Mucosa of rectum (tissue), 2 donors: Measurements from ENCODE around the gene SH3D19.

Experiments used
- H3K27ac ChIP-seq, 2 donors: one replicate each; pipeline ENCODE4 v1.7.0; 2013; ENCODE audit warnings: inconsistent platforms in 2 of 2, low read depth in 2 of 2, low read length in 2 of 2
- H3K27me3 ChIP-seq, 2 donors: one replicate each; pipeline ENCODE4 v1.7.0; 2013; ENCODE audit warnings: low read length in 2 of 2; ENCODE audit not compliant: control insufficient read depth in 2 of 2, insufficient read depth in 2 of 2
- H3K36me3 ChIP-seq, 2 donors: one replicate each; pipeline ENCODE4 v1.7.0; 2013; ENCODE audit warnings: low read length in 2 of 2; ENCODE audit not compliant: control insufficient read depth in 2 of 2, insufficient read depth in 2 of 2
- H3K4me1 ChIP-seq, 2 donors: one replicate each; pipeline ENCODE4 v1.7.0; 2013; ENCODE audit warnings: low read length in 2 of 2, mild to moderate bottlenecking in 1 of 2; ENCODE audit not compliant: control insufficient read depth in 2 of 2, insufficient read depth in 2 of 2
- H3K4me3 ChIP-seq, 2 donors: one replicate each; pipeline ENCODE4 v1.7.0; 2013; ENCODE audit warnings: low read length in 2 of 2
- H3K9ac ChIP-seq, 2 donors: one replicate each; pipeline ENCODE4 v1.7.0; 2013; ENCODE audit warnings: low read length in 2 of 2, low read depth in 1 of 2, mild to moderate bottlenecking in 1 of 2
- H3K9me3 ChIP-seq, 2 donors: one replicate each; pipeline ENCODE4 v1.7.0; 2013; ENCODE audit warnings: low read length in 2 of 2; ENCODE audit not compliant: control insufficient read depth in 2 of 2
- donor health status: healthy.
- donor health status: Normal muscosa, but diverticular disease.

SH3D19 gene

DNA sequence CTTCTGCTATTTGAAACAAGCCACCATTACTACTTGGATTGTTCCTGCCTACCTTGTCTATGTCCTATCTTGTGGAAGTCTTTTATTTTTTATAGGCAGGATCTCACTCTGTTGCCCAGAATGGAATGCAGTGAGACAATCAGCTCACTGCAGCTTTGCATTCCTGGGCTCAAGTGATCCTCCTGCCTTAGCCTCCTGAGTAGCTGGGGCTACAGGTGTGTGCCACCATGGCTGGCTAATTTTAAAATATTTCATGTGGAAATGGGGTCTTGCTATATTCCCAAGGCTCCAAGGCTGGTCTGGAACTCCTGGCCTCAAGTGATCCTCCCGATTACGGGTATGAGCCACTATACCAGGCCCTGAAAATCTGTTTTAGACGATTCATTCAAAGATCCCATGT is 218.3 kb downstream of the SH3D19 start:
- Histone ChIP-seq H3K4me1 (no peaks in the 10 kb centered on the region), H3K36me3 (peaks cover 45 to 50% of the 10 kb centered on the region in 2 donors), H3K9ac (no peak overlapping the region)

DNA sequence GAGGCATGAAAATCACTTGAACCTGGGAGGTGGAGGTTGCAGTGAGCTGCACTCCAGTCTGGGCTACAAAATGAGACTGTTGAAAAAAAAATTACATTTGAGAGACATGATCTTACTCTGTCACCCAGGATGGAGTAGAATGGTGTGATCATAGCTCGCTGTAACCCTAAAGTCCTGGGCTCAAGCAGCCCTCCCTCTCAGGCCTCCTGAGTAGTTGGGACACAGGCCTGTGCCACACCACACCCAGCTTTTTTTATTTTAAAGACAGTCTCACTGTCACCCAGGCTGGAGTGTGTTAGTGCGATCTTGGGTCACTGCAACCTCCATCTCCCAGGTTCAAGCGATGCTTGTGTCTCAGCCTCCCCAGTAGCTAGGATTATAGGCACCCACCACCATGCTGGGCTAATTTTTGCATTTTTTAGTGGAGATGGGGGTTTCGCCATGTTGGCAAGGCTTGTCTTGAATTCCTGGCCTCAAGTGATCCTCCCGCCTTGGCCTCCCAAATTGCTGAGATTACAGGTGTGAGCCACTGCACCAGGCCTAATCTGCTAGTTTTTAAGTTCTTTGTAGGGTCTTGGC is 219.9 kb downstream of the SH3D19 start:
- H3K9ac ChIP-seq, result no peak overlapping the region
- H3K36me3 ChIP-seq, result peaks cover 49 to 53% of the 10 kb centered on the region in 2 donors
- H3K9me3 ChIP-seq, result no peaks in the 10 kb centered on the region
- no peak overlapping the region for H3K27ac ChIP-seq
- H3K4me1 ChIP-seq, result peaks cover 4 to 8% of the 10 kb centered on the region in 2 donors
- H3K27me3 ChIP-seq, result no peaks in the 10 kb centered on the region
- H3K4me3 ChIP-seq, result no peak overlapping the region

More for the DNA sequence above, 218.3 kb downstream of the SH3D19 start:
- H3K27me3 ChIP-seq, result no peaks in the 10 kb centered on the region
- H3K4me3 ChIP-seq, result no peak overlapping the region
- no peak overlapping the region for H3K27ac ChIP-seq
- H3K9me3 ChIP-seq, result no peaks in the 10 kb centered on the region

DNA sequence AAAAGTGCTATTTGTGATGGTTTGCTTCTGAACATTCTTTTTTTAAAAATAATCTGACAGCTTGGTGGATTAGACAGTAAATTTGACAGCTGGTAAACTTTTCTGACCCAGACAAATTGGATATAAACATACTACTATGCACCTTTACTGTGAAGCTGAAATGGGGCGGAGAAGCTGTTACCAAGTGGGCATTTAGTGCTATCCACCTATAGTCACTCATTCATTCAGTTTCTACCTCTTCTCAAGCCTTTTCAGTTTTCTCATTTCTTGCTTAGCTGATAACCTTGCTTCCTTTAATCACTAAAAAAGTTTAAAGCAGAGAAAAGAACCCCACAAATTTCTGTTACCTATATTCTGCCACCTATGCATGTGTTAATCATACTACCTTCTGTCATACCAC is 220.8 kb downstream of the SH3D19 start:
- Histone ChIP-seq H3K27me3 (no peaks in the 10 kb centered on the region), H3K27ac (no peak overlapping the region), H3K4me1 (peaks cover 7 to 8% of the 10 kb centered on the region in 2 donors), H3K4me3 (no peak overlapping the region), H3K9me3 (no peaks in the 10 kb centered on the region), H3K36me3 (peaks cover 49 to 50% of the 10 kb centered on the region in 2 donors), H3K9ac (no peak overlapping the region)

DNA sequence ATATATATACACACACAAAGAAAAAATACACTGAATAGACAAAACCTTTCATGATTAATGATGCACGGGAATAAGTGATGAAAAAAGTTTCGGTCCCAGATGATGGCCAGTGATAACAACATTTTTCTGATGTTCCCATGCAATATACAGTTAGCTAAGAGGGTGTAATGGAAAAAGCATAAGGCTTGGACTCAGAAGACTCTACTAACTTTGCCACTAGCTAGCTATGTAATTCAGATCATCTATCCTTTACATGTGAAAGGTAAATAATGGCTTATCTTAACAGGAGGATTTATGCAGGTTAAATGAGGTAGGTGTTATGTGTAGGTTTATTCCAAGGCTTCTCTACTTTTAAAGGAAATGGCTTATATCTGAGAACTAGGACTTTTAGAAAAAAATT is 221.6 kb downstream of the SH3D19 start:
- Histone ChIP-seq H3K27me3 (no peaks in the 10 kb centered on the region), H3K27ac (no peak overlapping the region), H3K4me1 (peaks cover 7 to 11% of the 10 kb centered on the region in 2 donors), H3K9ac (no peak overlapping the region), H3K9me3 (no peaks in the 10 kb centered on the region), H3K4me3 (no peak overlapping the region), H3K36me3 (peaks cover 49 to 50% of the 10 kb centered on the region in 2 donors)

DNA sequence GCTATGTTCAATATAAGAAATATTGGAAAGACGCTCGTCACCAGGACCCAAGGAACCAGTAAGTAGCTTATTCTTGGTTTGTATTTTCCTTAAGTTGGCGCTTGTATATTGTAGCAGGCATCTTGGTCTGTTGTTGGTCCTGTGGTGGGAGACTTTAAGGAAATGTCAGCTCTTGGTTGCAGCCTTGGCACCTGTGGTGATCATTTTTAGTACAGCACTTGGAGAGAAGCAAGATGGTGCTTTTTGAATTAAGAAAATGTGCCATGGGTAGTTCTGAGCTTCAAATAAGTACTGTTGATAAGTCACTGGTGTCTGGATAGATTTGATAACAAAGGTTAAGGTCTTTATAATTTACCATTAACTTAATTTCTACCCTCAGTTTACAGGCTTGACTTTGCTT is 224.9 kb downstream of the SH3D19 start:
- peaks cover 34 to 40% of the 10 kb centered on the region in 2 donors for H3K36me3 ChIP-seq
- H3K4me1 ChIP-seq, result peaks cover 7 to 11% of the 10 kb centered on the region in 2 donors
- peak overlapping the region; percentile 90 to 99 for H3K9ac ChIP-seq
- H3K27me3 ChIP-seq, result no peaks in the 10 kb centered on the region
- no peaks in the 10 kb centered on the region for H3K9me3 ChIP-seq
- peak overlapping the region; percentile 86 to 100 for H3K4me3 ChIP-seq
- H3K27ac ChIP-seq, result peak overlapping the region in 1 of 2 donors; percentile 73

DNA sequence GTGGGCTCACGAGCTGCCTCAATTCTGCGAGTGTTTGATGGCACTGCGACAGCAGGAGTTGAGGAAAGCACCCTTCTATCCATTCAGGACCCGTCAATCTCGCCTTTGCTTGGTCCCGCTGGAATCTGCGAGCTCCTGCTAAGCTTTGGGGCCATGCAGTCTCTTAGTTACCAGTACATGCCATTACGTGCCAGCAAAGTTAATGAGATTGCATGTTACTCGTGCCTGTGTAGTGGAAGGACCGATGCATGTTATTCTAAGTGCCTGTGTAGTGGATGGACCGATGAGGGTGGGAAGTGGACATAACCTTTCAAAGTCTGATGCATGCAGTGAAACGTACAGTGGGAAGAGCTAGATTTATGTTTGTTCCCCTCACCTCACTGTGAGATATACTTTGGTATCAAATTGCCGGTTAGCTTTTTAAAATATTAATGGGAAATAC is 225.4 kb downstream of the SH3D19 start:
- Histone ChIP-seq H3K36me3 (peaks cover 31 to 37% of the 10 kb centered on the region in 2 donors), H3K27ac (peak overlapping the region; percentile 73 to 84), H3K9me3 (no peaks in the 10 kb centered on the region), H3K4me1 (peaks cover 7 to 11% of the 10 kb centered on the region in 2 donors), H3K9ac (peak overlapping the region; percentile 90 to 99), H3K4me3 (peak overlapping the region; percentile 86 to 100), H3K27me3 (no peaks in the 10 kb centered on the region)

DNA sequence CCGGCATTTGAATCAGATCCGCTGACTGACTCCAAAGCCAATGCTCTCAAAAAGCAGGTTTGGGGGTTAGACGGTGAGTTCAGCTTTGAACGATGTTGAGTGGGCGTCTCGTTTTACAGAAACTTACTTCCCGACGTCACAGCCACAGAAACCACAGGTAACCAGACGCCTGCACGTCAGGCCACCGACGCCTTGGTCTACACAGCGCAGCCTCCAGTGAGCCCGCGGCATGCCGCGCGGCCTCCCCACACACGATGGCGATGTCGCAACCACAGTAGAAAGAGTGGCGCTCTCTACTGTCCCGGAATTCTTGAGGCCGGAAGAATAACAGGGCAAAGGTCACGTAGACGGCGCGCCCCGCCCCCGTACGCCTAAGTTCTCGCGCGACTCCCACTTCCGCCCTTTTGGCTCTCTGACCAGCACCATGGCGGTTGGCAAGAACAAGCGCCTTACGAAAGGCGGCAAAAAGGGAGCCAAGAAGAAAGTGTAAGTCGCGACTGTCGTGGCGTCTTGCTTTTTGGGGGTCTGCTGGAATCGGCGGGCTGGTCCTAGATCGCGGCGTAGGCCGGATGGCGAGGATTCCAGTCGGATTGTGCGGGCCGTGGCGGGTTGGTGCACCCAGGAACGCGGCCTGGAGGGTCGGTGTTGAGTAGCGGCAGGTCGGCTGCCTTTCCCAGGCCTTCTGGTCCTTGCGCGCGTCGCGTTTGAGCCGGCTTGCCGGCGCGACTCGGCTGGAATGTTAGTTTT is 226.0 kb downstream of the SH3D19 start, which contains the start of gene RPS3A:
Gene RPS3A, plus strand, starts transcription at position 400 of the 747 bp plus-strand sequence. Its CDS starts 25 bp downstream, at position 425.
- Histone ChIP-seq H3K36me3 (peaks cover 25 to 31% of the 10 kb centered on the region in 2 donors), H3K4me3 (peak within 1 kb of the TSS; percentile 86 to 100), H3K27me3 (no peaks in the 10 kb centered on the region), H3K9ac (peak within 1 kb of the TSS; percentile 90 to 99), H3K4me1 (peaks cover 7 to 11% of the 10 kb centered on the region in 2 donors), H3K27ac (peak within 1 kb of the TSS; percentile 73 to 84), H3K9me3 (no peaks in the 10 kb centered on the region)

DNA sequence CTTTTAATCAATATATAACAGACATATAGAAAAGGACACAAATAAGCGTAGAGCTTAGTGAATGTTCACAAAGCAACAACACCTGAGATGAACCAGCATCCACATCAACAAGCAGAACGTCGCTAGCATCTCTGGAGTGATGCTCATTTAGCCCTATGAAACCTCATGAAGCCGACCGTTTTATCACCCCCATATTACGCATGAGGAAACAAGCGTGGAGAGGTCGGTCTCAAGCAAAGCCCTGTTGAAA is 226.5 kb downstream of the SH3D19 start:
- H3K9ac ChIP-seq, result peak overlapping the region; percentile 72 to 90
- H3K4me3 ChIP-seq, result peak overlapping the region; percentile 65 to 100
- H3K27ac ChIP-seq, result peak overlapping the region; percentile 64 to 70
- peaks cover 22 to 28% of the 10 kb centered on the region in 2 donors for H3K36me3 ChIP-seq
- H3K9me3 ChIP-seq, result no peaks in the 10 kb centered on the region
- peaks cover 7 to 11% of the 10 kb centered on the region in 2 donors for H3K4me1 ChIP-seq
- no peaks in the 10 kb centered on the region for H3K27me3 ChIP-seq

DNA sequence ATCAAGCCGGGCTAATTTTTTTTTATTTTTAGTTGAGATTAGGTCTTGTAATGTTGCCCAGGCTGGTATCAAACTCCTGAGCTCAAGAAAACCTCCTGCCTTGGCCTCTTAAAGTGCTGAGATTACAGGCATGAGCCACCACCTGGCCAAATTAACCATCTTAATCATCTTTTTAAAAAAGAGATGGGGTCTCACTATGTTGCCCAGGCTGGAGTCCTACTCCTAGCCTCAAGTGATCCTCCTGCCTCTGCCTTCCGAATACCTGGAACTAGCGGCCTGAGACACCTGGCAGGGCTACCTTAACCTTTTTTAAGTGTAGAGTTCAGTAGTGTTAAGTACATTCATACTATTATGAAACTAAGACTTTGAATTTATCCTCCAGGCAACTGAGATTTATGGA is 227.6 kb downstream of the SH3D19 start:
- Histone ChIP-seq H3K27me3 (no peaks in the 10 kb centered on the region), H3K36me3 (peaks cover 10 to 16% of the 10 kb centered on the region in 2 donors), H3K4me1 (peaks cover 7 to 11% of the 10 kb centered on the region in 2 donors), H3K4me3 (no peak overlapping the region), H3K9ac (no peak overlapping the region), H3K9me3 (no peaks in the 10 kb centered on the region), H3K27ac (no peak overlapping the region)

DNA sequence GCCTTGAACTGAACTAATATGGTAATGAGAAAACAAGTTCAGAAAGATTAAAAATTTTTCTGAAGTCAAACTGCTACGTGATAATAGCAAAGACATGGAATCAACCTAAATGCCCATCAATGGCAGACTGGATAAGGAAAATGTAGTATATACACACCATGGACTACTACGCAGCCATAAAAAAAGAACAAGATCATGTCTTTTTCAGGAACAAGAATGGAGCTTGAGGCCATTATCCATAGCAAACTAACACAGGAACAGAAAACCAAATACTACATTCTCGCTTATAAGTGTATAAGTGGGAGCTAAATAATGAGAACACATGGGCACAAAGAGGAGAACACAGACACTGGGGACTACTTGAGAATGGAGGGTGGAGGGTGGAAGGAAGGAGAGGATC is 230.3 kb downstream of the SH3D19 start:
- Histone ChIP-seq H3K4me3 (no peak overlapping the region), H3K9ac (no peak overlapping the region), H3K27me3 (no peaks in the 10 kb centered on the region)

More for the DNA sequence above, 230.3 kb downstream of the SH3D19 start:
- peaks cover 6 to 7% of the 10 kb centered on the region in 2 donors for H3K4me1 ChIP-seq
- H3K9me3 ChIP-seq, result no peaks in the 10 kb centered on the region
- H3K27ac ChIP-seq, result no peak overlapping the region
- H3K36me3 ChIP-seq, result no peaks in the 10 kb centered on the region
